Keratinocyte (primary cell): ENCODE data around the gene TRABD2B.

Experiments
- EZH2 ChIP-seq: IDR thresholded peaks from one replicate; pipeline ENCODE4 v1.6.1; 2012; ENCODE audit warnings: inconsistent platforms, mild to moderate bottlenecking, low read length, moderate library complexity
- TF ChIP-seq, protein P1 (sequence below), 3 experiments: IDR thresholded peaks in 1 of 3; conservative IDR thresholded peaks in 1 of 3; optimal IDR thresholded peaks in 1 of 3; 2 replicates in 2 of 3; 3 replicates in 1 of 3; pipeline versions ENCODE3 to v1.5.1; 2011; ENCODE audit warnings: low read length in 3 of 3, mild to moderate bottlenecking in 3 of 3, moderate library complexity in 2 of 3, control low read depth in 1 of 3, inconsistent platforms in 1 of 3; ENCODE audit not compliant: insufficient read depth in 2 of 3; ENCODE audit errors: extremely low read depth in 1 of 3

DNA sequence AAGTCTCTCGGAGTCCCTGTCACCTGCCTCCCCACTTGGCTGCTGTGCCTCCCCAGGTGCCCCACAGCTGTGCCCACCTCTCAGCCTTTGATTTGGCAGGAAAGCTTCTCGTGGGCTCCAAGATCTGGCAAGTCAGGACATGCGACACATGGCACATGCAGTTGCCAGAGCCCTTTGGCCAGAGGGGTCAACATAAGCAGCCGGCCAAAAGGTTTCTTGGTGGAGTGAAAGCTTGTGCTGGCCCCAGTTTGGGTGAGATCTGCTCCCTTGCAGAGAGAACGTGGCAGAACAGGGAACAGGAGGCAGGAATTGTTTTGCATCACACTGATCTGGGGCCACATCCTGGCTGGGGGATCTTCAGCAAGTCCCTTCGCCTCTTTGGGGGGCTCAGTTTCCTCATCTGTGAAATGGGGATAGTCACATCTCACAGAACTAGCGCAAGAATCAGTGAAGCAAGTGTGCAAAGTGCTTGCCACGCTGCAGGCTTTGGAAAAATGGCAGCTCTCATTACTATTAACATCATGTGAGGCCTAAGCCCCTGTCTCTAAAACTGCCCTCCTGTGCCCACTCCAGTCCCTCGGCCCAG, 232.6 kb downstream of the TRABD2B start:
- TF ChIP-seq, protein P1, sequence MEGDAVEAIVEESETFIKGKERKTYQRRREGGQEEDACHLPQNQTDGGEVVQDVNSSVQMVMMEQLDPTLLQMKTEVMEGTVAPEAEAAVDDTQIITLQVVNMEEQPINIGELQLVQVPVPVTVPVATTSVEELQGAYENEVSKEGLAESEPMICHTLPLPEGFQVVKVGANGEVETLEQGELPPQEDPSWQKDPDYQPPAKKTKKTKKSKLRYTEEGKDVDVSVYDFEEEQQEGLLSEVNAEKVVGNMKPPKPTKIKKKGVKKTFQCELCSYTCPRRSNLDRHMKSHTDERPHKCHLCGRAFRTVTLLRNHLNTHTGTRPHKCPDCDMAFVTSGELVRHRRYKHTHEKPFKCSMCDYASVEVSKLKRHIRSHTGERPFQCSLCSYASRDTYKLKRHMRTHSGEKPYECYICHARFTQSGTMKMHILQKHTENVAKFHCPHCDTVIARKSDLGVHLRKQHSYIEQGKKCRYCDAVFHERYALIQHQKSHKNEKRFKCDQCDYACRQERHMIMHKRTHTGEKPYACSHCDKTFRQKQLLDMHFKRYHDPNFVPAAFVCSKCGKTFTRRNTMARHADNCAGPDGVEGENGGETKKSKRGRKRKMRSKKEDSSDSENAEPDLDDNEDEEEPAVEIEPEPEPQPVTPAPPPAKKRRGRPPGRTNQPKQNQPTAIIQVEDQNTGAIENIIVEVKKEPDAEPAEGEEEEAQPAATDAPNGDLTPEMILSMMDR (optimal IDR thresholded peaks at IDR 0.05 in 1 of 3, IDR thresholded peaks at IDR 0.05 in 1 of 3, conservative IDR thresholded peaks at IDR 0.05 in 1 of 3; ENCODE audit: extremely low read depth in 1 of 3, insufficient read depth in 2 of 3, low read length in 3 of 3), result no peak
- TF ChIP-seq EZH2, result no peak
